ENCODE results near the gene PPP6R3.

Gene PPP6R3

DNA sequence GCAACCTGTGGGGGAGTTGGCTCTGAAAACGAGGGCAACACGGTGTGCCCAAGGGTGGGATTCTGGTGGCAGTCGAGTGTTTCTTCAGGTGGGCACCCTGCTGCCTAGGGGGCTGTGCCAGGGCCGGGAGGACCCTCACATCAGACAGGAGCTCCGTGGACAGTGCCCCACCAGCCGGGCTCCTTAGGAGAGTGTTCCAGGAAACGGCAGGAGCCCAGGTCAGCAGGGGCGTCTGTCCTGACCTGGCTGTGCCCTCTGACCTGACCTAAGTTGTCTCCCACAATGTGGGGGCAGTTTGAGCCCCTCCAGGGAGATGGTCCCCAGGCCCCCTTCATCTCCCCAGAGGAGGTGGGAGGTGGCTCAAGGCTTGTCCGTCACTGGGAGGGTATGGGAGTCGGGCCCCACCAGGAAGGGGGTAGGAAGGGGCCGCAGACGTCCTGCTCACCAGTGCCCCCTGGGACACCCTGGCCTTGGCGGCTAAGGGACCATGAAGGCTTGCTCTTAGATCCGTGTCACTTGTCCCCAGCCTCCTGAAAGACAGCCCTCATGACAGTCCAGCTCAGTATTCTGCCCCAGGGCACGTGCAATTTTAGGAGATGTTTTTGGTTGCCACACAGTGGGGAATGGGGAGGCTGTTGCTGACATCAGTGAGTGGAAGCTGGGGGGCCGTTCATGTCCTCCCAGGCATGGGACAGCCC lies 191.6 kb downstream of the PPP6R3 start:
- DNase-seq (ENCODE audit: low read depth): no peak

DNA sequence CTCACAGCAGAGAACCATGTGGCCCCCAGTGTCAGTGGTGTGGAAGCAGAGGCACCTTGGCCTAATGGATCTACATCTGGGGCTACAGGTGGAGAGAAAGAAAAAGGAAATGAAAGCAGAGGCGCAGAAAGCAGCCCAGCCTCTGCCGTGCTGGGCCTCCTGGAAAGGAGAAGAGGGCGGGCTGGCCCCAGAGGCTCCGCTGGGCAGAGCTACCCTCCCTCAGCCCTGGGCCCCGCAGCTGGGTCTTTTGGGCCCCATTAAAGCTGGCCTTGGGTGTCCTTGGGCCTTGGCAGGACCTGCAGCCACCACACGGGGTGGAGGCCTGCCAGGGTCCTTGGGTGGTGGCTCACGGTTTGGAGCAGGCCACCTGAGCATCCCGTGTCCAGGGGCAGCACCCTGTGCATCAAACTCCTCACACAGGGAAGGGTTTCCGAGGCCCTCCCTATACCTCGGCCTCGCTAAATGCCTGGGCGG lies 192.2 kb downstream of the PPP6R3 start:
- DNase-seq (ENCODE audit: low read depth): no peak

DNA sequence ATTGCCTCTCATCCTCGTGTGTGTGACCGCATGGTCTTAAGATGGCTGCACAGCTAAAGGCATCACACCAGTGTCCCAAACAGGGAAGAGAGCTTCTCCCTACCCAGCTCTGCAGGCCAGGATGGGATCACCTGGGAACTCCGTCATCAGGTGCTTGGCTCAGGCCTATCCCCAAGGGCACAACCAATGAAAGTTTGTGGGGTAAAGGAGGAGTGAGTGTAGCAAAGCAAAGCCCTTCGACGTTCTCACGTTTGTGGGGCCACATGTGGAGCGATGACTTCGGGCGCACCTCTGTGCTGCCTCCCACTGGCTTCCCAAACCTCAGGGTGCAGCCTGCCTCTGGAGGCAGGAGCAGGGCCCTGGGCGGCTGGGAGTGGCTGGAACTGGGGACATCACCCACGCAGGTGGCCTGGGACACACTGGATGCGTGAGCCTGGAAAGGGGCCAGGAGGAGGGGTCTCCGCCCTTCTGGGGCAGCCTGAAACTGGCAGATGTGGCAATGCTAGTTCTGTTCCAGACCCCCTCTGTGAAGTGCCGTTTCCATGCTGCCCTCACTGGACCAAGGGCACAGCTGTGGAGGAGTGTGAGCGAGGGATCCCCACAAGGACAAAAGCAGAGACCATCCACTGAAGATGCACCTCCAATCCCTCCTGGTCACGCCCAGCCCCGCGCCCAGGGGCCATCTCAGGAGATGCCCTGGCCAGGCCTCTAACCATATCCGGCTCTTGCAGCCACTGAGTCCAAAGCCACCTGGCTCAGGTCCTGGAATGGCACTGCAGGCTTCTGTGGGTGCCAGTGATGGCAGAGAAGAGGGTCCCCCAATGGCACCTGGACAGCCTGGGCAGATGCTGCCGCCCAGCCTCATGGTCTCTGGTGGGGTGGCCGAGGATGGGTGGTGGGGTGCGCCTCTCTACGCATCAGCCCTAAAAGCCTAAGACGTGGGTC lies 193.2 kb downstream of the PPP6R3 start:
- DNase-seq (ENCODE audit: low read depth): no peak

DNA sequence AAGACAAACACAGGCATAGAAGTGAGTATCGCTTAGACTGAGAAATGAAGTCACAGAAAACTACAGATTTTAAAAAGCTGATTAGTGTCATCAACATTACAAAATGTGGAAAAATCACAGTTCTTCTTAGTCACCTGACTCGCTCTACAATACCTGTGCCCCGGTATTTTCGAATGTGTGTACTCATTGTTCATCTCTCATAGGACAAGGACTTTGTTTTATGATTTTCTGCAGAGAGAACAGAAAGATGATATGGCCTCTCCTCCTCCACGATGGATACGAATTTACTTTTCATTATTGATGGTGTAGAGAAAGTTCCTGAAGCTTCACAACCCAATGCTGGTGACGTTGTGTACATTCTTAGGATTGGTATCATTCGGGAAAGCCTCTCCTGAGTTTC lies 194.4 kb downstream of the PPP6R3 start:
- DNase-seq (ENCODE audit: low read depth): no peak

DNA sequence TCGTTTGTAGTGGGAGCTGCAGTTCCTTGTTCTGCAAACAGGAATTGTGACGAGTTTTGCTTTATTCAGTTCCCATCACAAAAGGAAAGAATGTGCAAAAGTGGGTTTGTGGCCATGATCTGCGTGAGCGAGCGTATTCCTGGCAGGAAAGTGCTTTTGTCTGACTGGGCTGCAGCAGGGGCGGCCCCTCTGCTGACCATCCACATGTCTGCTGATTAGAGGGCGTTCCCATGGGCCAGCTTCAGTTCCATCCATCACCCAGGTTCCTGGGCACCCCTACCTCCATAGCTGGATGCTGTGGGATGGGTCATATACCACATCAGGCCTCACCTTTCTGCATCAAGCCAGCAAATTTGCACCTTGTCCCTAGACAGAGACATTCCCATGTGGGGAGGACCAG lies 194.9 kb downstream of the PPP6R3 start:
- no peak for DNase-seq (ENCODE audit: low read depth)

DNA sequence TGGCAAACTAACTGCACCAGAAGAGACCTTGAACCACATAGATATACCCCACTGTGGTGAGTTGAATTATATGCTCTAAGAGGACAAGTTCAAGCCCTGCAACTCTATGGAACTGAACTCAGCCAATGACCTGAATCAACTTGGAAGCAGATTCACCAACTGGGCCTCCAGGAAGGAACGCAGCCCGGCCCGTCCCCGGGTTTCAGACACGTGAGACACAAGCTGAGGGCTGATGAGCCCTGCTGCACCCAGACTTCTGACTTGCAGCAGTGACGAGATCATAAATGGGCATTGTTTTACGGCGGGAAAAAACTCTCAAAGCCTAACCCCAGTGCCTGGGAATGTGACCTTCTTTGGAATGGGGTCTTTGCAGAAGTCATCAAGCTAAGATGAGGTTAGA lies 195.3 kb downstream of the PPP6R3 start:
- no peak for DNase-seq (ENCODE audit: low read depth)

DNA sequence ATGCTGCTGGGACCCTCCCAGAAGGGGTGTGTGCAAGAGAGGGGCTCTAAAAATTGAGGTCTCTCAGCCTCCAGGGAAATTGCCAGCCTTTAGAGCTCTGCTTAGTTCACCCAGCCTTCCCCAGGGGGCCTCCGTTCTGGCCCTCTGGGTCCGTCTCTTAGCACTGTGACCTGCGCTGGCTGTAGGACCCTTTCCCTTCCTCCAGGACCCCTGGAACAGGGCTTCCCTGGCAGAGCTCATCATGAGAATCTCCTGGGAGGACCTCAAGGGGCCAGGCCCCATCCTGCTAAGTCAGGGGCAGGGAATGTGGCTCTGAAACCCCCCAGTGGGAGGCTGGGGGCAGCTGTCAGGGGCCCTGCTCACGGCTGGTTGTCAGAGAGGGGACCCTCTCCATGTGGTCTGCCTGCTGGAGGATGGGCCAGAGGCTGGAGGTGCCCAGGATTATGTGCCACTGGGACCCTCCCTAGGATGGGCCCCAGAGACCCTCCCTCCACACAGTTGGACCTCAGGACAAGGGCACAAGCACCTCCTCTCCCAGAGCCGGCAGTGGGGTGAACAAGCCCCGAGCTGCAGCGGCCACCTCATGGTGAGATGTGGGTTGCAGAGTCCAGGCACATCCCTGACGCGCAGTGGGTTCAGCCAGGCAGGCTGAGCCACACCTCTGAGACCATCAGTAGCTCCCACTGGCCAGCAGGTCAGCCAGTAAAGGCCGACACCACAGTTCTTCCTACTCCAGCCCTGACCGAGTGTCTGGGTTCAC lies 196.6 kb downstream of the PPP6R3 start:
- DNase-seq (ENCODE audit: low read depth): no peak

DNA sequence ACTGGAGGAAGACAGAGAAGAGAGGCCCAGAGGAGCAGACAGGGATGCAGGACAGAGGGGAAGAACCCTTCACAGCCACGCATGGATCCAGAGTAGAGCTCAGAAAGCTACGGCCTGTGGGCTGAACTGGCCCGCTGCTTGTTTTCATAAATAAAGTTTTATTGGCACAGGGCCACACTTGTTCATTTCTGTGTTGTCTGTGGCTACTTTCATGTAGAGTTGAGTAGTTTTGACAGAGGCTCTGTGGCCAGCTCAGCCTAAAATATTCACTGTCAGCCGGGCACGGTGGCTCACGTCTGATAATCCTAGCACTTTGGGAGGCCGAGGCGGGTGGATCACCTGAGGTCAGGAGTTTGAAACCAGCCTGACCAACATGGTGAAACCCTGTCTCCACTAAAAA lies 197.5 kb downstream of the PPP6R3 start:
- no peak for DNase-seq (ENCODE audit: low read depth)

DNA sequence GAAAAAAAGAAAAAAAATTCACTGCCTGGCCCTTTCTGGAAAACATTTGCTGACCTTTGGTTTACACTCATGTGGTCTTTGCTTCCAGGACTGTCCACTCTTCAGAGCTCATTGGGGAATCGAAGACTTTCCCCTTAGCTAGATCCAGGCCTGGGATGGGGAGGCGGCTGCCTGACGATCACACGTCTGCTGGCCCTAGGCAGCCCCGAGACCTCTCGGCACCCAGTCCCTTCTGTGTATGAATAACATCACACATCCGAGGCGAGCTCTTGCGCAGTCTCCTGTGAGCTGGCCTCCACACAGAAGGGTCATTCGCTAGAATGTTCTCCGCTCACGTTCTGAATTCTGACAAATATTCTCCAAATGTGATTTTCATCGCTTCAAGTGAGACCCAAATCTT lies 198.1 kb downstream of the PPP6R3 start:
- DNase-seq (ENCODE audit: low read depth): no peak

DNA sequence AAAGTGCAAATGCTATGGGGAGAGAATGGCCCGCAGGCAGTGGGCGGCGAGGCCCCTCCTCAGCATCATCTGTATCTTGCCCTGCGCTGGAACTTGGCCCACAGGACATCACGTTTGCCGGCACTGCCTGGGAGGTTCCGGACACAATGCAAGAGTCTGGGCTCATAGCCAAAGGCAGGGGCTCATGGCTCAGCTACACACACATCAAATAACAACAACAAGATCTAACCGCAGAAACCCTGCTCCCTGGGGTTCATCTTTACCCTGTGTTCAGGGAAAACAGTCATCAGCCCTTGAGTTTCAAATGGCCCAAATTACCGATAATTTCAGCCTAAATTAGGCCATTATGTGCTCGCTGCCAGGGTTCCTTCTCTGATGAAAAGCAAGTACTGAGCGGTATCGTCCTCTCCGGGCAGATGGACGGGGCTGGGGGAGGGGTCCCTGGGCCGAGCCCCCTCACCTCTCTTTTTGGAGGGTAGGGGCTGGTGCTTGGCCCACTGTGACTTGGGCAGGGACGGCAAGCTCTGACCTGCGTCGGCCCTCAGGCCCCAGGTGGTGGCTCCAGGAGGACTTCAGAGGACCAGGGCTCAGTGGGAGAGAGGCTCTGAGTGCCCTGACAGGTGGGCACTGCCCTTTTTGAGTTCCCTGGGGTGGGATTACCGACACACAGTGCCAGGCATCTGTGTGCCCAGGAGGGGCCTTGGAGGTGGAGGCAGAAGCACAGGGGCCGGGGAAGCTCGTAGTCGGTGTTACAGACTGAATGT lies 198.8 kb downstream of the PPP6R3 start:
- peak; percentile 91 for DNase-seq (ENCODE audit: low read depth)

DNA sequence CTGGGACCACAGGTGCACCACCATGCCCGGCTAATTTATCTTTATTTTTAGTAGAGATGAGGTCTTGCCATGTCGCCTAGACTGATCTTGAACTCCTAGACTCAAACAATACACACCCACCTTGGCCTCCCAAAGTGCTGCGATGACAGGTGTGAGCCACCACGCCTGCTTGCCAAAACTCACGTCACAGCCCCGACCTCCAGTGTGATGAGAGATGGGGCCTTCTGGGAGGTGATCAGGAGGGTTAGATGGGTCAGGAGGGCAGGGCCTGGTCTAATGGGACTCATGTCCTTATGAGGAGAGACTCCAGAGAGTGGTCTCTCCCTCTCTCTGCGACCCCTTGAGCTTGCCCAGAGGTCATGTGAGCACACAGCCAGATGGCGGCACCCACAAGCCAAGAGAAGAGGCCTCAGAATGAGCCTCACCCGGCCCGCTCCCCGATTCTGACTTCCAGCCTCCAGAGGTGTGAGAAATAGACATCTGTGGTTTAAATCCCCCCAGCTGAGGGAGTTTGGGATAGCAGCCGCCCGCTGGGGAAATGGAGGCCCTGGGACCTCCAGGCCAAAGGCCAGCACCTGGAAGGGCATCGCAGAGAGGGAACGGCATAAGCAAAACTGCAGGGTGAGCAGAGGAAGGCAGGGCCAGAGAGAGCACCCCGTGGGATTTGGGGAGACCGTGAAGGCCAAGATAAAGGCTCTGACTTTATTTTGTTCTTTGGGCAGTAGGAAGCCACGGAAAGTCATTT lies 199.7 kb downstream of the PPP6R3 start:
- no peak for DNase-seq (ENCODE audit: low read depth)

DNA sequence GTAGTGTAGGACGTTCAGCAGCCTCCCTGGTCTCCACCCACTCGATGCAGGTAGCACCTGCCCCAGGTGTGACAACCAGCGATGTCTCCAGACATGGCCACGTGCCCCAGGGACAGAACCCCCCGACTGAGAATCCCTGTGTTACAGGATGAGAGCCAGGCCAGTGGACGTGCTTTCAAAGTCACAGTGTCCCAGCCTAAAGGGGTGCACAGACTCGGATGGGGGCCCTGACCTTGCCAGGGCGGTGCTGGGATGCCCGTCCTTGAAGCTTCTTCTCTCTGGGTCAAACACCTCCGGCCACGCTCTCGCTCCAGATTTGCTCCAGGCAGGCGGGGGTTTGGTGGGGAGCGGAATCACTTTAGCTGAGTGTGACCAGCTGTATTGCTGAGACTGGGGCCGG lies 200.5 kb downstream of the PPP6R3 start:
- DNase-seq (ENCODE audit: low read depth): no peak

DNA sequence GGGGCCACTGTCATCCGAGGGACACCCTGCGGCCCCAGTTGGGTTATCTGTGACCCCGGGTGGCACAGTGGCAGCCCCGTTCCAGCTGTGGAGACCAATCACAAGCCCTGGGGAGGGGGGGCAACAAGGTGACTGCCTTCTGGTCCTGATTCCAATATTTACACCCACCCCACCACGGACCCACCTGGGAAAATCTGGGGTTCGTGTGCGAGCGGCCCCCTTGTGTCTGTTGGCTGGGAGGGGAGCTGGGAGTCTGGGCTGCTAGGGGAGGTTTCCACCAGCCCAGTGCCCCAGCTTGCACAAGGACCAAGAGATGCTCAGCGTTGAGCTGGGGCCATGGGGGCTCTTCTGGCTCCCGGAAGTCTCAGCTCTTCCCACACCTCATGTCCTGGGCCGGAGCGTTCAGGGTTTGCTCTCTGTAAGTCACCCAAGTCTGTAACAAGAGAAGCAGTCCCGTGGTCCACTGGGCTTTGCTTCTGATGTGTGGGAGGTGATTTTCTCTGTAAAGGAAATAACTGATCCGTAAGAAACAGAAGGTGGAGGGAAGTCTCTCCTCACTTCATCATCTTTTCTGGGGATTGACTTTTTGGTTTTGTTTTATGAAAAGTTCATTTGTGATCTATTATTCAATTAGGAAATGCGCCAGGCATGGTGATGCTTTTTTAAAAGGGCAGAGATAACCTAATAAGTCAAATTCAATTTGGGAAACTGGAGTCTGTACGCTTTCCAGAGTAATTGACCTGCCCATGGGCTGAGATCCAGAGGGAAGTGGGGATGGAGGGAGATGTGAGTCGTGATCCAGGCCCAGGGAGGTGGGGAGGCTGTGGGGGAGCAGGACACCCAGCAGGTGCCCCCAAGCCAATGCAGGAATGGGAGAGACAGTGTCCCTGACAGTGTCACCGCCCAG lies 201.4 kb downstream of the PPP6R3 start:
- DNase-seq (ENCODE audit: low read depth): no peak

DNA sequence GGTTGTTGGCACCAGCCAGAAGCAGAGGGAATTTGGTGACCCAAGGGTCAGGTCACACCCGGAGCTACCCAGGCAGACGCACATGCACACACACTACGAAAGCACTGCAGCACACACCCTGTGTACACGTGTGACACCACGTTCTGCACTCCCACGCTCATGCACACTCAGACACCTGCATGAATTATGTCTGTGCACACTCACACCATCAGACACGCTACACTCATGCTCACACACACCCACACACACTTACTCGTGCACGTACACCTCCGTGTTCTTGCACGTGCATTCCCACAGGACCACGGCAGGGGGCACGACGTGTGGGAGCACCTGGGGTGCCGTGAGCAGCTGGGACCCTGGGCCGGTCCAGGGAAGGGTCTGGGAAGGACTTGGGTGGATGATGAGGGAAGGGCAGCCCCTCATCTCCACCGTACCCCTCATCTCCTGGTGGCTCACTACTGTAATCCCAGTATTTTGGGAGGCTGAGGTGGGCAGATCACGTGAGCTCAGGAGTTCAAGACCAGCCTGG lies 203.0 kb downstream of the PPP6R3 start:
- DNase-seq (ENCODE audit: low read depth): no peak

DNA sequence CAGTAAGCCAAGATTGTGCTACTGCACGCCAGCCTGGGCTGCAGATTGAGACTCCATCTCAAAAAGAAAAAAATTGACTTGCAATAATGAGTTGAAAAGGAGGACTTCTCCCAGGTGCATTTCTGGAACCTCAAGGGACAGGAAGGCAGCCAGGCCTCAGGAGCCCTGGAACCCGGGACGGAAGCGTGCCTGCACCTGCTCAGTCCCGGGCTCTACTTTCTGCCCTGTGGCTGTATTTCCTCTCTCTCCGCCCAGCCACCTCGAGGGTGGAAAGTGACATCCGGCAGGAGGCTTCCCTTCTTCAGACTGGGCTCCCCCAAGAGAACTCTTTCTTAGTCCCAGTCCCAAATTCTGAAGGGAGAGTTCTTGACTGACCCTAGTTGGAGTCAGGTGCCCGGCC lies 203.6 kb downstream of the PPP6R3 start:
- no peak for DNase-seq (ENCODE audit: low read depth)

DNA sequence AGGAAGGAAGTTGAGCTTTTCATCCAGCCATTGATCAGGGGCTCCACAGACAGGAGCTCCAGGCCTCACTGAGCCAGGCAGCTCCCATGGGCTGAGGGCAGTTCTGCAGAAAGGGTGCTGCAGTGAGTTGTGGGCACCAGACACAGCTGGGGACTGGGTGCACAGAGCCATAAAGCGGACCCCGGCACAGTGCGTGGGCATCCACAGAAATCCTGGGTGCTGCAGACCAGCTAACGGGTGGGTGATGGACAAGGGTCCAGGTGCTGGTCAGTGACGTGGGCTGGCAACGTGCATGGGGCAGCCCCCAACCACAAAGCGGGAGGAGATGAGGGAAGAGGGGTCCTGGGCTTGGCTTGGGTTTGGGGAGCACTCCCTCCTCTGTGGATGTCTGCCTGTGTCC lies 204.4 kb downstream of the PPP6R3 start:
- DNase-seq (ENCODE audit: low read depth): no peak
